GM21515 (cell line): Measurements from ENCODE around the gene HSF5.
"Not testable (repeated sequence)": the region's sequence is repeated elsewhere in the genome, so short reads cannot be mapped to it uniquely, and the experiment has no call there.

Experiments used
- ATAC-seq: cut with Tn5 transposase; IDR thresholded peaks from one replicate; pipeline ENCODE4 v1.9.1; 2021; ENCODE audit not compliant: unreplicated experiment

HSF5 gene

DNA sequence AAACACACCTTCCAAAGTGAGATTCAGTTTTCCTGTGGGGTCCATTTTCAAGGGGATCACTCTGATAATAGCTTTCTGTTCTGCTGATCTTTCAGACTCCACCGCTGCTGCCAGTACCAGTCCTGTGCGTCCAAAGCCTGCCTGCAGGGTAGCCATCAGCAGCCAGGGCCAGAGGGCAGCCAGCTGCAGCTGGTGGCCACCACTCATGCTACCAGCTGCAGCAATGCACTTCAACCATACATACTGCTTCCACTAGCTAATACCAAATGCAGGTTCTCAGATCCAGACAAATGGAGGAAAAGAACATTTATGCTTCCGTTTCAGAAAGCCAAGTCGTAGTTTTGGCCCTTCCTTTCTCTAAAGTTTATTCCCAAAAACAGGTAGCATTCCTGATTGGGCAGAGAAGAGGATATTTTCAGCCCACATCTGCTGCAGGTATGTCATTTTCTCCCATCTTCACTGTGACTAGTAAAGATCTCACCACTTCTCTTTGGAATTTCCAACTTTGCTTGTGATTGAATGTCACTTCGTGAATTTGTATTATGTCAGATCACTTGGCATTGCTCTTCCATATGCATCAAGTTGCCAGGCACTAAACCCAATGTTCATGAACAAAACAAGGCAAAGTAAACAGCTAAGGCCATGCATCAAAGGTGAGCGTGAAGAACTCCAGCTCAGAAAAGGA is 72.7 kb downstream of the HSF5 start:
- ATAC-seq = no peak

GRCh38 chr17:58414596-58414997 is 73.6 kb downstream of the HSF5 start:
- ATAC-seq = no peak

DNA sequence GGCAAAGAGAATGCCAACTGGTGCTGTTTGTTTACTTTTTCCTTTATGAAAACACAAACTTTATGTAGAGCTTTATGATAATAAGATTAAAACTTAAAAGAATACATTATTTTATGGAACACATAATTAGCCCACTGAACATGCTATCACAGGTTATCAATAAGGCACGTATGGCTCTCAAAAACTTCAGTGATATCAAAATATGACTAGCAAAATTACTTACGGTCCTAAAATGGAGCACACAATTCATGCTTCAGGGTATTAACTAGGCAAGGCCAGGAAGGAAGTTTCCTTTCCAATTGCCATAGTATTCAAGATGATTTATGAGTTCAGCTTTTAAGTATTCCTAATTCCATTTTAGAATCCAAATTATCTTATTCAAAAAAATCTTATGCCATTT is 74.5 kb downstream of the HSF5 start:
- no peak for ATAC-seq

DNA sequence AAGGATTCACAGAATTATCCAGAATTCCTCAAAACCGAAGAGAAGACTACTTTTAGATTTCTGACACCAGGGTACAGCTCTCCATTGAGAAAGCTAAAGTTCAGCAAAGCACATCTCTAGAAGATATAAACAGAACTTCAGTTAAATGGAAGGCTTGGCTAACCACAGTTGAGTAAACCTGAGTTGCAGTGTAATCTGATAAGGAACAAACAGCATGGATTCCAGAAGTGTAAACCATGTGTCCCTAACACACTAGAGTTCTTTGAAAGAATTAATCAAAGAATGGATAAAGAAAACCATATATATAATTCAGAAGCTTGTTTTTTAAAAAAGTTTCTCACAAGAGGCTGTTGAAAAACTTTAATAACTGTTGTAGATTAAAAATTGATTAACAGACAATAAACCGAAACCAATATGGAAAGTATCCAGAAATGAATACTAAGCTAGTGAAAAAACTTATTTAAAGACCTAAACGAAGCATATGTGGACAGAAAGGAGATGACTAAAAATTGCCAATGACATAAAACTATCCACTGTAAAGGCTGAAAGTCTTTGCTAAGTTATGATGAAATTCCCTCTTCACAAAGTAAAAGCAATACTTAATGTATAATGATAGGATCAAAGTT is 75.1 kb downstream of the HSF5 start:
- ATAC-seq = no peak

DNA sequence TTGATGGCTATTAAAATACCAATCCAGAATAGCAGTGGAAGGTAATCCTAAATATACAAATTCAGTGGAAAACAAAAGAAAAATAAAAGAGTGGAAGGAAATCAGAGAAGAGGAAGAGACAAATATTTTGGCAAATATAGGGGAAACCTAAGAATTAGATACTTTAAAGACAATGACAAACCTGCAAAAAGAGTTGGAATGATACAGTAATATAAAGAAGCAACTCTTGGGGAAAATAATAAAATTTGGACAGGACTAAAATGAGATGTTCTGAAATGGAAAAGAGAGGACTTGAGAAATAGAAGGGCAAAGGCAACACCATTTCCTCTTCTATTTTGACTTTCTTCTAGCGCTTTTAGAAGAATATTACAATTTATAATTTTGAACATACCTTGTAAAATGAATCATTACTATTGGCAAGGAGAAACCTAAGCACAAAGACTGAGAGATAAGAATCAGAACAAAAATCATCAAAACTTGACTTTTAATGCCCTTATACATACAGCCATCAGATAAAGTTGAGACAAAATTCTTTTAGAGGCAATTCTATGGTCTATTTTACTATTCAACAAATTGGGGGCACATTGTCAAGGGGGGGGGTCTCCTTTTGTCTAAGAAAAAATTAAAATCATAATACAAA is 76.0 kb downstream of the HSF5 start:
- no peak for ATAC-seq

GRCh38 chr17:58411408-58411894 is 76.8 kb downstream of the HSF5 start:
- no peak for ATAC-seq

DNA sequence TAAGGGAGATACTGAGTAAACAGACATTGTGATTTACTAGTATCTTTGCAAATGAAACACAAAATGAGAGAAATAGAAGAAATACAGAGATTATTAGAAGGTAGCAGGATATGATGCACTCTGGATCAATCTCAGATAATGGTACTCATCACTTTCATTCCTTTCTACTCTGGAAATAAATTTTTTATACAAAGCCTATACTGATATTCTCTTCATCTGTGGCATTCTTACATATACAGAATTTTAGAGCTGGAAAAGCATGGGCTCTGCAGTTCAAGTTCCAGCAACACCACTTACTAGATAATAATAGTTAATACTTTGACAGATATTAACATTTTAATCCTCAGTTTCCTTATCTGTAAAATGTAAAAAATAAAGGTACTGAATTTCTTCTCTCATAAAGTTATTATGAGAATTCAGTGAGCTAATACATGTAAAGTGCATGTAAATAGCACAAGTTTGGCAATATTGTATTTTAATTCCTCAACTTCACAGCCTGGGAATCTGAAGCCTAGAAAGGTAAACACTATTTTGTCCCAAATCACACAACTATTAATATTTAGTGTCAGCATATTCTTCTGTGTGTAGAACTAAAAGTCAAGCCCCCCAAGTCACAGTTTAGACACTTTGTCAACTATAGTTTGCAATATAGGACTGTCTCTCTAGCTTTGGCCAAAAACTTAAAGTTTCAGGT is 77.3 kb downstream of the HSF5 start:
- no peak for ATAC-seq

- ATAC-seq = no peak
Measured at GRCh38 chr17:58409432-58409831, 78.8 kb downstream of the HSF5 start.

DNA sequence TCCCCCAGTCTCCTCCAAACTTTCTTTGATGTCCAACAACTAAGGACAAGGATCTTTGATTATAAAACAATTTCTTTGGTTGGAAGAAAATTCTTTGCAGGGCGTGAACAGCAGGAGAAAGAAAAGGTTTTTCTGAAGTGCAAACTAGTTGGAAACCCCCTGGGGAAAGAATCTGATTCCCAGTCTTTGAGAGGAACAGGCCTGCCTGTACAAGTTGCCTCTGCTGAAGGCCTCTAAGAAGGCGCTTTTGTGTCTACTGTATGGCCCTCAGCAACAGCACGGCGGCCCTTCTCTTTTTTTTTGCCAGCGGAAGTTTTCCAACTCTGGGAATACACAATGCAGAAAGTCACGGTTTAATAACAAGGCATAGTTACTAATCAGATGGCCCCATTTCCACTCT is 84.9 kb downstream of the HSF5 start:
- no peak for ATAC-seq

DNA sequence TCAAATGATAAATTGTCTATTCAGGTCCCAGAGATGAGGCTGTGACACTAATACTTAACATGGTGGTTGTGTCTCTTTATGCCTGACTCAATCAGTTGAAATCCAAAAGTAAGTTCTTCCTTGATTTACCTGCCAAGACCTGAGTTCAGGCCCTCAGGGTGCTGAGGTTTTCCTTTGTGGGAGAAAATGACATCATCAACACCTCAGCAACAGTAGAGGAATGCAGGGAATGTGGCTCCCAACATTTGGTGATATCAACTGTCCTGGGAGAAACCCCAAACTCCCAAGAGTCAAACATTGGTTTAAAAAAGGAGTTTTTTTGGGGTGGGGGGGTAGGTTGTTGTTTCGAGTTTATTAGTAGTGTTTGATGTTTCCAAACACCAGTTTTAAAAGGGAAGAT is 85.5 kb downstream of the HSF5 start:
- ATAC-seq = no peak

- no peak for ATAC-seq
Measured at GRCh38 chr17:58402047-58402446, 86.2 kb downstream of the HSF5 start.

- no peak for ATAC-seq
Measured at GRCh38 chr17:58401287-58401686, 86.9 kb downstream of the HSF5 start.

DNA sequence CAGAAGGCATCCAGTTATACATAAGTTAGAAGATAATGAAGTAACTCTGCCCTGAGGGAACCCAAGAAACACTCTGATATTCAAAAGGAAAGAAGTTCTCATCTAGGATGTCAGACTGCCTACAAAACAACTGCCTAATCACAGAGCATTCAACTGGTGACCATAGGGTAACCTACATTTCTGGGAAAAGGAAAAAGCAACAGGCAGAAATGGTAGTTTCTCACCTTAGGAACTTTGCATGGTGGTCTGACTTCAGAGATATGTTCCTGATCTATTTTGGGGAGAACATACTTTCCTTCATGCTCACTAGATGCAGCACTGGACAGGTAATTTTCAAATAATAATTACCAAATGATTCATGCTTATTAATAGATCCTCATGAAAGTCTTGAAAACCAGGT is 87.4 kb downstream of the HSF5 start:
- no peak for ATAC-seq

- ATAC-seq = no peak
Measured at GRCh38 chr17:58399974-58400373, 88.2 kb downstream of the HSF5 start.

DNA sequence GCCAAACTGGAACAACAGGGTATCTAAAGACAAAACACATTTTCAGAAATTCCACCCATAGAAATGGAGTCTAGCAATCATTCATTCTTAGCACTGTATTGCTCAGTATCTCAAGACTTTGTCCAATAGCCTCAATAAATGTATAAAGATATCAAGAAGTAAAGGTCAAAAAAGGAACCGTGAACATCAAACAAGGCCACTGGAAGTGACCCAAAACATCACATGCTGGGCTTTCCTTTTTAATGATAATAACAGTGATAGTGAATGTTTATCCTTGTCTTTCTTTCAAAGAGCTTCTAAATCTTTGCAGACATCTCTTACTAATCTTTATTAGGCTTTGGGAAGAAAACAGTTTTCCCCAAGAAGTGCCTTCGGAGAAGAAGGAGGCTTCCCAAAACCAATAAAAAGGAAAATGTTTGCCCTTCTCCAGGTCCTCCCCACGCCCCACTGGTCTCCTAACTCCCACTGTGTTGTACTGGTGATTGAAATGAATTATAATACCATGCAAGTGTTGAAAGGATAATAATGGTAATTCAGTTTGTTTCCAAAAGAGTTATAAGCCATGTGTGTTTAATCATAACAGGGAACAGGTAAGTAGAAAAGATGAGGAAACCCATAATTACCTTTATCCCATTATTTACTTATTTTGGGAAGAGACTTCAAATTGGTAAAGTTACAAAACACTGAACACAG is 89.5 kb downstream of the HSF5 start:
- ATAC-seq = no peak

- ATAC-seq = not testable (repeated sequence)
Measured at GRCh38 chr17:58397421-58397820, 90.8 kb downstream of the HSF5 start.

DNA sequence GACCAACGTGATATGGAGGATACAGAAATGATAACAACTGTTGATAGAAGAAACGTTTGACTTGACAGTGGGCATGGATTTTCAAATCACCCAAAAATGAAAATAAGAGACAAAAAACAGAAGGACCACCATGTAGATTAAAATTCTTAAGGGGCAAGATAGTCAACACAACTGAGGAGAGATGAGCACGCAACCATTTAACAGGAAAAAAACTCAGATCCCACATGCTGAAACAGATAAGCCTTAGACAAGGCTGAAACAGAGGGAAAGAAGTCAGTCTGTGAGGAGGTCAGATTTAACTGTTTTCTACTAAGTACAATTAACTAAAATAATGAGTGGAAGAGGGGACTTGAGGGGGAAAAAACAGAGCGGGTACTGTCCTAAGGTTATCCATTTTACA is 92.0 kb downstream of the HSF5 start:
- no peak for ATAC-seq

GRCh38 chr17:58394534-58395223 is 93.5 kb downstream of the HSF5 start:
- no peak for ATAC-seq

- ATAC-seq = no peak
Measured at GRCh38 chr17:58391302-58391984, 96.8 kb downstream of the HSF5 start.

DNA sequence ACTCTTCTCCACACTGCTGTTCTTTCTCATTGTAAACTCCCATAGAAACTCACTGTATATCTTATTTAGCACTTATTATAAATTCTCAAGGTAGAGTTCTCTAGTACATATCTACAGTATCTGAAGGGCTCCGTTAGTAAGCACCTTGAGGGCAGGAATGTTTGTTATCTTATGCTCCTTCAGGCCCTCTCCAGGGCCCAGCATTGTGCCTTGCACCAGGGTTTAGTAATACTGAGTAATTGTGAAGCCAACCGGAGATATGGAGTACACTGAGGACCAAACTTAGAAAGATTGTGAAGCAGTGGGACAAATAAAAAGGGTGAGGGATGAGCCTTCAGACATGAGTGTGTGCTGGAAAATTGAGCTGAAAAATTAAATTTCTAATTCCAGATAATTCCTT is 97.3 kb downstream of the HSF5 start:
- no peak for ATAC-seq
